CD14-positive monocyte (primary cell): ENCODE measurements around the gene MCU. TPM values are rescaled to one million over a fixed set of nuclear protein-coding genes. Genes with fewer than 3 reads are reported as not detected.

ENCODE experiments used
- DNase-seq, 3 donors: peaks; one replicate each; pipeline ENCODE4 v3.0.0-alpha.2; 2011 to 2022
- H2AFZ ChIP-seq: 2 replicates; pipeline ENCODE4 v1.6.0; 2012; ENCODE audit warnings: mild to moderate bottlenecking, low read depth, low read length, inconsistent platforms; ENCODE audit not compliant: insufficient read depth, poor library complexity, severe bottlenecking
- H3K27ac ChIP-seq, 2 donors: 1 replicate in 1 of 2; 2 replicates in 1 of 2; pipeline ENCODE4 v1.5.1; 2012 to 2013; ENCODE audit warnings: low read length in 2 of 2, control low read depth in 1 of 2, inconsistent platforms in 1 of 2, low read depth in 1 of 2, mild to moderate bottlenecking in 1 of 2
- H3K27me3 ChIP-seq, 2 donors: one replicate each; pipeline versions ENCODE4 v1.6.0 to v1.6.1; 2011 to 2013; ENCODE audit warnings: low read length in 2 of 2; ENCODE audit not compliant: control insufficient read depth in 2 of 2, insufficient read depth in 2 of 2
- H3K36me3 ChIP-seq, 2 donors: replicated peaks in 1 of 2; 1 replicate in 1 of 2; 2 replicates in 1 of 2; pipeline versions ENCODE4 v1.5.1 to v1.6.1; 2012 to 2013; ENCODE audit warnings: low read length in 2 of 2, control low read depth in 1 of 2, inconsistent platforms in 1 of 2, mild to moderate bottlenecking in 1 of 2; ENCODE audit not compliant: insufficient read depth in 2 of 2, control insufficient read depth in 1 of 2
- H3K4me1 ChIP-seq, 2 donors: 1 replicate in 1 of 2; 2 replicates in 1 of 2; pipeline versions ENCODE4 v1.5.1 to v1.6.1; 2012 to 2013; ENCODE audit warnings: low read length in 2 of 2, control low read depth in 1 of 2, inconsistent platforms in 1 of 2, mild to moderate bottlenecking in 1 of 2, moderate library complexity in 1 of 2; ENCODE audit not compliant: insufficient read depth in 2 of 2, control insufficient read depth in 1 of 2
- H3K4me2 ChIP-seq: replicated peaks from 2 replicates; pipeline ENCODE3; 2012; ENCODE audit warnings: low read length, moderate library complexity, mild to moderate bottlenecking; ENCODE audit not compliant: poor library complexity, severe bottlenecking; ENCODE audit errors: extremely low read depth
- H3K4me3 ChIP-seq, 3 experiments: fragments of 200-600 bp in 1 of 3; sonication (generic) in 1 of 3; replicated peaks in 1 of 3; 1 replicate in 2 of 3; 2 replicates in 1 of 3; pipeline ENCODE4 v1.5.1; 2011 to 2013; ENCODE audit warnings: low read length in 3 of 3, mild to moderate bottlenecking in 3 of 3, control low read depth in 2 of 3, low read depth in 2 of 3, inconsistent platforms in 1 of 3, moderate library complexity in 1 of 3
- H3K79me2 ChIP-seq: 2 replicates; pipeline ENCODE4 v1.6.0; 2012; ENCODE audit warnings: mild to moderate bottlenecking, control low read depth, inconsistent platforms, low read length, moderate library complexity; ENCODE audit not compliant: insufficient read depth
- H3K9ac ChIP-seq: 2 replicates; pipeline ENCODE4 v1.6.0; 2017; ENCODE audit warnings: low read length, mild to moderate bottlenecking; ENCODE audit not compliant: insufficient read depth, poor library complexity, severe bottlenecking
- H3K9me3 ChIP-seq, 2 donors: replicated peaks in 1 of 2; 1 replicate in 1 of 2; 2 replicates in 1 of 2; pipeline versions ENCODE4 v1.5.1 to v1.6.1; 2012 to 2013; ENCODE audit warnings: low read length in 2 of 2, control low read depth in 1 of 2; ENCODE audit not compliant: control insufficient read depth in 1 of 2, insufficient read depth in 1 of 2
- H4K20me1 ChIP-seq: 2 replicates; pipeline ENCODE4 v1.6.0; 2012; ENCODE audit warnings: mild to moderate bottlenecking, low read length, control low read depth, moderate library complexity; ENCODE audit not compliant: insufficient read depth
- H3K27ac Mint-ChIP-seq, 7 donors: one replicate each; pipeline ENCODE4 v1.8.0; 2020; ENCODE audit warnings: mild to moderate bottlenecking in 7 of 7, mixed read lengths in 7 of 7, moderate library complexity in 6 of 7, inconsistent platforms in 2 of 7
- H3K27me3 Mint-ChIP-seq, 3 donors: one replicate each; pipeline ENCODE4 v1.8.0; 2021 to 2022; ENCODE audit warnings: low read depth in 3 of 3, mild to moderate bottlenecking in 3 of 3, mixed read lengths in 3 of 3, moderate library complexity in 3 of 3, inconsistent platforms in 1 of 3
- H3K36me3 Mint-ChIP-seq, 2 donors: one replicate each; pipeline ENCODE4 v1.8.0; 2020; ENCODE audit warnings: mixed read lengths in 2 of 2, inconsistent platforms in 1 of 2, mild to moderate bottlenecking in 1 of 2
- H3K4me1 Mint-ChIP-seq: one replicate; pipeline ENCODE4 v1.8.0; 2020; ENCODE audit warnings: mild to moderate bottlenecking, mixed read lengths
- H3K4me3 Mint-ChIP-seq, 2 donors: one replicate each; pipeline ENCODE4 v1.8.0; 2020; ENCODE audit warnings: mild to moderate bottlenecking in 2 of 2, mixed read lengths in 2 of 2, moderate library complexity in 1 of 2
- H3K9me3 Mint-ChIP-seq, 7 donors: one replicate each; pipeline ENCODE4 v1.8.0; 2020 to 2022; ENCODE audit warnings: mixed read lengths in 7 of 7, mild to moderate bottlenecking in 6 of 7, moderate library complexity in 6 of 7, inconsistent platforms in 2 of 7
- CTCF ChIP-seq: fragments of 200-600 bp; IDR thresholded peaks from one replicate; pipeline ENCODE4 v1.8.0; 2022; ENCODE audit warnings: antibody characterized with exemption, mild to moderate bottlenecking
- WGBS: methylation state at CpG from one replicate; pipeline ENCODE4 v1.1.5; 2013; ENCODE audit warnings: missing lambda C conversion rate; ENCODE audit not compliant: insufficient coverage; 5-methylcytosine and 5-hydroxymethylcytosine counted together
- intact Hi-C, 2 donors: fragments of 100-400 bp; cut with micrococcal nuclease; formaldehyde crosslinking; loops; one replicate each; pipeline versions ENCODE4 v1.15.0 to v1.15.1; 2023
- polyA plus RNA-seq, 3 donors: library from polyadenylated mRNA; depleted of rRNA in 1 of 3; unstranded in 2 of 3; stranded (reverse) in 1 of 3; fragments of 300-500 nt in 2 of 3; fragments of >200 nt in 1 of 3; fragmentation: Illumina TruSeq in 2 of 3; gene quantifications; 1 replicate in 2 of 3; 2 replicates in 1 of 3; pipeline ENCODE4 v1.2.3, GENCODE V29; 2012 to 2021

MCU gene
- polyA plus RNA-seq, 3 donors: 11.7 to 23.1 (median 16.5) TPM

GRCh38 chr10:72879245-72879644 is 187.3 kb downstream of the MCU start:
- no peaks in the 10 kb centered on the region for H3K27me3 ChIP-seq
- intact Hi-C loops: no loop called here
- no peaks in the 10 kb centered on the region for H3K79me2 ChIP-seq
- H3K9ac ChIP-seq: no peak overlapping the region
- H3K4me1 ChIP-seq: no peaks in the 10 kb centered on the region
- no peak overlapping the region for H2AFZ ChIP-seq
- peaks cover 0 to 1% (median 0%) of the 10 kb centered on the region in 3 donors for H3K27me3 Mint-ChIP-seq
- H4K20me1 ChIP-seq: no peaks in the 10 kb centered on the region
- H3K4me3 Mint-ChIP-seq: no peak overlapping the region
- no peak overlapping the region for H3K27ac Mint-ChIP-seq
- no peak overlapping the region for H3K27ac ChIP-seq
- H3K36me3 Mint-ChIP-seq: peaks cover 54 to 76% of the 10 kb centered on the region in 2 donors
- peaks cover 19 to 80% of the 10 kb centered on the region in 2 donors for H3K36me3 ChIP-seq
- no CpG with 5 or more reads among the region's 2 CpGs for WGBS
- no peak overlapping the region for H3K4me2 ChIP-seq
- H3K9me3 Mint-ChIP-seq: peaks cover 3 to 13% (median 8%) of the 10 kb centered on the region in 7 donors
- no peak overlapping the region for H3K4me3 ChIP-seq
- no peaks in the 10 kb centered on the region for H3K4me1 Mint-ChIP-seq
- peaks cover 0 to 7% of the 10 kb centered on the region in 2 donors for H3K9me3 ChIP-seq
- no peak for TF ChIP-seq CTCF
- no peak for DNase-seq

GRCh38 chr10:72881291-72881690 is 189.3 kb downstream of the MCU start:
- Mint-ChIP-seq H3K9me3 (peaks cover 3 to 13% (median 8%) of the 10 kb centered on the region in 7 donors), H3K4me3 (no peak overlapping the region), H3K27ac (no peak overlapping the region), H3K4me1 (no peaks in the 10 kb centered on the region), H3K36me3 (peaks cover 66 to 90% of the 10 kb centered on the region in 2 donors), H3K27me3 (no peaks in the 10 kb centered on the region)
- Histone ChIP-seq H3K4me1 (no peaks in the 10 kb centered on the region), H3K79me2 (no peaks in the 10 kb centered on the region), H4K20me1 (no peaks in the 10 kb centered on the region), H3K27ac (no peak overlapping the region), H3K36me3 (peaks cover 27 to 81% of the 10 kb centered on the region in 2 donors), H3K9ac (no peak overlapping the region), H3K4me3 (no peak overlapping the region), H3K27me3 (no peaks in the 10 kb centered on the region), H3K9me3 (peaks cover 0 to 7% of the 10 kb centered on the region in 2 donors), H2AFZ (no peak overlapping the region), H3K4me2 (no peak overlapping the region)
- TF ChIP-seq CTCF: no peak
- no peak for DNase-seq
- intact Hi-C loops: no loop called here
- no CpG with 5 or more reads among the region's 2 CpGs for WGBS
